Tibial artery (tissue), 4 donors: ENCODE data around the gene FSIP1.

Experiments
- DNase-seq, 2 donors: peaks; one replicate each; pipeline ENCODE4 v3.0.0-alpha.2; 2019
- H3K27ac ChIP-seq, 2 donors: fragments of 200-600 bp; sonication (generic) in 1 of 2; 1 replicate in 1 of 2; 2 replicates in 1 of 2; pipeline ENCODE4 v1.5.1; 2018 to 2019; ENCODE audit warnings: mild to moderate bottlenecking in 1 of 2
- H3K27me3 ChIP-seq, 2 donors: fragments of 200-600 bp; sonication (generic) in 1 of 2; one replicate each; pipeline versions ENCODE4 v1.5.1 to v1.6.0; 2016 to 2019
- H3K36me3 ChIP-seq, 3 donors: fragments of 200-600 bp; sonication (generic) in 2 of 3; one replicate each; pipeline ENCODE4 v1.5.1; 2016 to 2019; ENCODE audit warnings: mild to moderate bottlenecking in 2 of 3
- H3K4me1 ChIP-seq, 4 donors: fragments of 200-600 bp; sonication (generic) in 2 of 4; 1 replicate in 3 of 4; 2 replicates in 1 of 4; pipeline ENCODE4 v1.5.1; 2016 to 2019
- H3K4me3 ChIP-seq, 2 donors: fragments of 200-600 bp; sonication (generic) in 1 of 2; 1 replicate in 1 of 2; 2 replicates in 1 of 2; pipeline ENCODE4 v1.5.1; 2018 to 2019; ENCODE audit warnings: mild to moderate bottlenecking in 2 of 2
- H3K9me3 ChIP-seq, 3 donors: fragments of 200-600 bp; sonication (generic) in 1 of 3; one replicate each; pipeline ENCODE4 v1.5.1; 2016 to 2019
- intact Hi-C: fragments of 100-400 bp; cut with DNase I; formaldehyde crosslinking; loops from one replicate; pipeline ENCODE4 v1.15.0; 2023; ENCODE audit warnings: low total_unique reads
- TF ChIP-seq, protein P1 (sequence below), 2 experiments: fragments of 200-600 bp in 1 of 2; fragments of 450-650 bp in 1 of 2; IDR thresholded peaks; one replicate each; pipeline ENCODE4 v1.5.1; 2017 to 2019; ENCODE audit warnings: antibody characterized with exemption in 2 of 2, mild to moderate bottlenecking in 1 of 2, moderate library complexity in 1 of 2

The FSIP1 gene

DNA sequence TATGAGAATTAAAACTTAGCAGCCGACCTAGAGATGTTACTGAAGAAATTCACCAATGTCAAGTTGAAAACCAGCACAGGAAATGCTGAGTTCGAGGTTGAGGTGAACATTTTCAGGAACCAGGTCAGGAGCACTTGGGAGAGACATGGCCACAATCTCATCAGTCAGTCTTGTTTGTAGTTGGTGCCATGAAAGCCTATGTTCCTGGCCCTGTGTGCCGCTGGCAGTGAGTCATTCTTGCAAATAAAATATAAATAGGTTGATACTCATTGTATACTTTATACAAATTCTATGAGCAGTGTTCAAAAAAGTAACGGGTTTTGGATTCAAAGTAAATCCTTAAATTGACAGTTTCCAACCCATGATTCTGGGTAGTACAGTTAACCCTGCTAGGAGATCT, 1.5 kb upstream of the FSIP1 start:
- peak overlapping the region in 1 of 2 donors; percentile 63 for H3K27ac ChIP-seq
- H3K9me3 ChIP-seq = no peaks in the 10 kb centered on the region
- no peak for DNase-seq
- H3K36me3 ChIP-seq = no peaks in the 10 kb centered on the region
- H3K4me3 ChIP-seq = no peak overlapping the region
- peaks cover 0 to 18% (median 12%) of the 10 kb centered on the region in 4 donors for H3K4me1 ChIP-seq
- TF ChIP-seq, protein P1, sequence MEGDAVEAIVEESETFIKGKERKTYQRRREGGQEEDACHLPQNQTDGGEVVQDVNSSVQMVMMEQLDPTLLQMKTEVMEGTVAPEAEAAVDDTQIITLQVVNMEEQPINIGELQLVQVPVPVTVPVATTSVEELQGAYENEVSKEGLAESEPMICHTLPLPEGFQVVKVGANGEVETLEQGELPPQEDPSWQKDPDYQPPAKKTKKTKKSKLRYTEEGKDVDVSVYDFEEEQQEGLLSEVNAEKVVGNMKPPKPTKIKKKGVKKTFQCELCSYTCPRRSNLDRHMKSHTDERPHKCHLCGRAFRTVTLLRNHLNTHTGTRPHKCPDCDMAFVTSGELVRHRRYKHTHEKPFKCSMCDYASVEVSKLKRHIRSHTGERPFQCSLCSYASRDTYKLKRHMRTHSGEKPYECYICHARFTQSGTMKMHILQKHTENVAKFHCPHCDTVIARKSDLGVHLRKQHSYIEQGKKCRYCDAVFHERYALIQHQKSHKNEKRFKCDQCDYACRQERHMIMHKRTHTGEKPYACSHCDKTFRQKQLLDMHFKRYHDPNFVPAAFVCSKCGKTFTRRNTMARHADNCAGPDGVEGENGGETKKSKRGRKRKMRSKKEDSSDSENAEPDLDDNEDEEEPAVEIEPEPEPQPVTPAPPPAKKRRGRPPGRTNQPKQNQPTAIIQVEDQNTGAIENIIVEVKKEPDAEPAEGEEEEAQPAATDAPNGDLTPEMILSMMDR (IDR thresholded peaks at IDR 0.05) = no peak
- intact Hi-C loops = loop anchor here (5.0 to 10.0 kb wide), 2 partner anchors 148 to 261 kb away; partner anchors contain the start of gene EIF2AK4
- no peaks in the 10 kb centered on the region for H3K27me3 ChIP-seq

- H3K27ac ChIP-seq = peak overlapping the region; percentile 63 to 67
- intact Hi-C loops = loop anchor here (5.0 to 10.0 kb wide), 2 partner anchors 149 to 261 kb away; partner anchors contain the start of gene EIF2AK4
- peaks cover 0 to 18% (median 12%) of the 10 kb centered on the region in 4 donors for H3K4me1 ChIP-seq
- DNase-seq = no peak
- peak overlapping the region; percentile 67 to 77 for H3K4me3 ChIP-seq
- no peaks in the 10 kb centered on the region for H3K9me3 ChIP-seq
- TF ChIP-seq, protein P1 (IDR thresholded peaks at IDR 0.05) = no peak
- H3K36me3 ChIP-seq = no peaks in the 10 kb centered on the region
- H3K27me3 ChIP-seq = no peaks in the 10 kb centered on the region
Observed at GRCh38 chr15:39783244-39783820, 691 bp upstream of the FSIP1 start.

- TF ChIP-seq, protein P1 (IDR thresholded peaks at IDR 0.05) = no peak
- peak overlapping the region; percentile 63 to 67 for H3K27ac ChIP-seq
- no peaks in the 10 kb centered on the region for H3K36me3 ChIP-seq
- peaks cover 0 to 18% (median 12%) of the 10 kb centered on the region in 4 donors for H3K4me1 ChIP-seq
- intact Hi-C loops = loop anchor here (5.0 to 10.0 kb wide), 2 partner anchors 150 to 263 kb away; partner anchors contain the start of gene EIF2AK4
- no peaks in the 10 kb centered on the region for H3K27me3 ChIP-seq
- peak overlapping the region; percentile 67 to 77 for H3K4me3 ChIP-seq
- H3K9me3 ChIP-seq = no peaks in the 10 kb centered on the region
- DNase-seq = no peak
Observed at GRCh38 chr15:39781967-39782302, 706 bp downstream of the FSIP1 start.

GRCh38 chr15:39781147-39781966, 1.3 kb downstream of the FSIP1 start:
- peak overlapping the region in 1 of 2 donors; percentile 63 for H3K27ac ChIP-seq
- no peak overlapping the region for H3K4me3 ChIP-seq
- intact Hi-C loops = loop anchor here (5.0 to 10.0 kb wide), 2 partner anchors 151 to 263 kb away; partner anchors contain the start of gene EIF2AK4
- H3K36me3 ChIP-seq = no peaks in the 10 kb centered on the region
- DNase-seq = no peak
- no peaks in the 10 kb centered on the region for H3K9me3 ChIP-seq
- peaks cover 0 to 18% (median 12%) of the 10 kb centered on the region in 4 donors for H3K4me1 ChIP-seq
- TF ChIP-seq, protein P1 (IDR thresholded peaks at IDR 0.05) = no peak
- H3K27me3 ChIP-seq = no peaks in the 10 kb centered on the region

- Histone ChIP-seq H3K27me3 (no peaks in the 10 kb centered on the region), H3K9me3 (no peaks in the 10 kb centered on the region), H3K4me3 (no peak overlapping the region), H3K36me3 (no peaks in the 10 kb centered on the region), H3K4me1 (peaks cover 0 to 5% (median 0%) of the 10 kb centered on the region in 4 donors), H3K27ac (no peak overlapping the region)
- no peak for DNase-seq
- TF ChIP-seq, protein P1 (IDR thresholded peaks at IDR 0.05) = no peak
- intact Hi-C loops = no loop called here
Observed at GRCh38 chr15:39778021-39778420, 4.6 kb downstream of the FSIP1 start.
